OCI-LY7 (cell line): ENCODE data around the gene USP16. TPM values are rescaled to one million over a fixed set of nuclear protein-coding genes. Genes with fewer than 3 reads are reported as not detected.
"Not testable (repeated sequence)": the region's sequence is repeated elsewhere in the genome, so short reads cannot be mapped to it uniquely, and the experiment has no call there.

Source experiments
- BruUV-seq: library from RNA; stranded (reverse); fragments of 400-500 nt; replicated peaks from 2 replicates; lab custom pipeline; 2021; lab: Mats Ljungman, UMichigan
- CTCF ChIA-PET: fragments of 300-600 bp; sonication (Branson Sonifier 250); formaldehyde crosslinking; loops from one replicate; lab custom pipeline; 2022; ENCODE audit warnings: antibody characterized with exemption; ENCODE audit not compliant: unreplicated experiment; lab: Charles Lee
- POLR2A ChIA-PET: fragments of 300-600 bp; sonication (Branson Sonifier 250); formaldehyde crosslinking; loops from one replicate; lab custom pipeline; 2022; ENCODE audit warnings: antibody characterized with exemption; lab: Charles Lee
- DNase-seq: peaks from one replicate; pipeline ENCODE4 v3.0.0-alpha.2; 2015; ENCODE audit warnings: low spot score
- H2AFZ ChIP-seq: fragments of 200-600 bp; sonication (generic), shearing (Covaris generic); 2 replicates; pipeline ENCODE4 v1.6.1; 2014; ENCODE audit warnings: mild to moderate bottlenecking, antibody characterized with exemption, low read length, moderate library complexity
- H3K27ac ChIP-seq: fragments of 200-600 bp; sonication (generic); 2 replicates; pipeline ENCODE4 v1.5.1; 2014; ENCODE audit warnings: mixed run types, low read depth, mild to moderate bottlenecking, moderate library complexity, low read length, inconsistent platforms; ENCODE audit not compliant: poor library complexity, severe bottlenecking
- H3K36me3 ChIP-seq: fragments of 200-600 bp; sonication (generic); 2 replicates; pipeline ENCODE4 v1.6.1; 2014; ENCODE audit warnings: mild to moderate bottlenecking, antibody characterized with exemption, low read length, moderate library complexity, mixed read lengths; ENCODE audit not compliant: insufficient read depth
- H3K4me1 ChIP-seq: fragments of 200-600 bp; sonication (generic); 2 replicates; pipeline ENCODE4 v1.5.1; 2014; ENCODE audit warnings: mild to moderate bottlenecking, low read length; ENCODE audit not compliant: insufficient read depth, poor library complexity, severe bottlenecking
- H3K4me2 ChIP-seq: fragments of 200-600 bp; sonication (generic); 2 replicates; pipeline ENCODE4 v1.6.1; 2014; ENCODE audit warnings: mild to moderate bottlenecking, low read length
- H3K4me3 ChIP-seq: fragments of 200-600 bp; sonication (generic); 2 replicates; pipeline ENCODE4 v1.5.1; 2014; ENCODE audit warnings: mild to moderate bottlenecking, low read depth, low read length; ENCODE audit not compliant: poor library complexity, severe bottlenecking
- H3K79me2 ChIP-seq: fragments of 200-600 bp; sonication (generic); 2 replicates; pipeline ENCODE4 v1.6.1; 2016; ENCODE audit warnings: low read depth, mild to moderate bottlenecking, low read length, moderate library complexity, mixed read lengths; ENCODE audit not compliant: insufficient read depth
- H3K9me2 ChIP-seq: fragments of 200-600 bp; sonication (generic); 2 replicates; pipeline ENCODE4 v1.6.1; 2016; ENCODE audit warnings: mild to moderate bottlenecking, low read length, mixed read lengths; ENCODE audit not compliant: insufficient read depth
- H3K9me3 ChIP-seq: fragments of 200-600 bp; sonication (generic); 2 replicates; pipeline ENCODE4 v1.6.1; 2014; ENCODE audit warnings: mild to moderate bottlenecking, mixed run types, low read length, mixed read lengths
- H4K20me1 ChIP-seq: fragments of 200-600 bp; sonication (generic); 2 replicates; pipeline ENCODE4 v1.6.1; 2014; ENCODE audit warnings: mild to moderate bottlenecking, antibody characterized with exemption, low read length, moderate library complexity, mixed read lengths; ENCODE audit not compliant: insufficient read depth
- EZH2phosphoT487 ChIP-seq: fragments of 200-600 bp; sonication (generic); IDR thresholded peaks from 2 replicates; pipeline ENCODE4 v1.6.1; 2018; ENCODE audit warnings: low read depth, borderline replicate concordance, mild to moderate bottlenecking, mixed run types, antibody characterized with exemption, low read length, moderate library complexity, mixed read lengths
- intact Hi-C: fragments of 100-400 bp; cut with micrococcal nuclease; formaldehyde crosslinking; loops from one replicate; pipeline ENCODE4 v1.10.0; 2022; ENCODE audit not compliant: unreplicated experiment
- total RNA-seq, 2 experiments: library from RNA; depleted of rRNA in 1 of 2; stranded (reverse); fragments of >200 nt in 1 of 2; shearing (Covaris generic) in 1 of 2; gene quantifications; 2 replicates each; pipeline ENCODE4 v1.2.3, GENCODE V29; 2014 to 2022
- TF ChIP-seq, protein P1 (sequence below): fragments of 200-600 bp; sonication (generic); conservative IDR thresholded peaks from 2 replicates; pipeline ENCODE4 v1.5.1; 2014; ENCODE audit warnings: mild to moderate bottlenecking, antibody characterized with exemption, low read length, moderate library complexity, mixed read lengths

Gene USP16
- total RNA-seq, 2 experiments from 2014 or later, result 22.8 to 34.2 TPM

- Histone ChIP-seq H3K79me2 (peaks cover 16% of the 10 kb centered on the region; the same call in 1 of the 2 replicates), H3K36me3 (peaks cover 84% of the 10 kb centered on the region), H3K4me1 (no peaks in the 10 kb centered on the region), H2AFZ (no peak overlapping the region), H3K9me3 (no peaks in the 10 kb centered on the region), H3K27ac (no peak overlapping the region), H3K4me2 (no peak overlapping the region), H4K20me1 (no peaks in the 10 kb centered on the region), H3K4me3 (no peak overlapping the region), H3K9me2 (no peaks in the 10 kb centered on the region)
- POLR2A ChIA-PET, result no interaction called here
- CTCF ChIA-PET, result no interaction called here
- intact Hi-C loops, result no loop called here
- TF ChIP-seq, protein P1, sequence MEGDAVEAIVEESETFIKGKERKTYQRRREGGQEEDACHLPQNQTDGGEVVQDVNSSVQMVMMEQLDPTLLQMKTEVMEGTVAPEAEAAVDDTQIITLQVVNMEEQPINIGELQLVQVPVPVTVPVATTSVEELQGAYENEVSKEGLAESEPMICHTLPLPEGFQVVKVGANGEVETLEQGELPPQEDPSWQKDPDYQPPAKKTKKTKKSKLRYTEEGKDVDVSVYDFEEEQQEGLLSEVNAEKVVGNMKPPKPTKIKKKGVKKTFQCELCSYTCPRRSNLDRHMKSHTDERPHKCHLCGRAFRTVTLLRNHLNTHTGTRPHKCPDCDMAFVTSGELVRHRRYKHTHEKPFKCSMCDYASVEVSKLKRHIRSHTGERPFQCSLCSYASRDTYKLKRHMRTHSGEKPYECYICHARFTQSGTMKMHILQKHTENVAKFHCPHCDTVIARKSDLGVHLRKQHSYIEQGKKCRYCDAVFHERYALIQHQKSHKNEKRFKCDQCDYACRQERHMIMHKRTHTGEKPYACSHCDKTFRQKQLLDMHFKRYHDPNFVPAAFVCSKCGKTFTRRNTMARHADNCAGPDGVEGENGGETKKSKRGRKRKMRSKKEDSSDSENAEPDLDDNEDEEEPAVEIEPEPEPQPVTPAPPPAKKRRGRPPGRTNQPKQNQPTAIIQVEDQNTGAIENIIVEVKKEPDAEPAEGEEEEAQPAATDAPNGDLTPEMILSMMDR, result no peak
- TF ChIP-seq EZH2phosphoT487, result no peak
- no TSS peak for BruUV-seq
- DNase-seq, result no peak
These were observed 41.8 kb upstream of the USP16 start for GRCh38 chr21:28982637-28983036.

DNA sequence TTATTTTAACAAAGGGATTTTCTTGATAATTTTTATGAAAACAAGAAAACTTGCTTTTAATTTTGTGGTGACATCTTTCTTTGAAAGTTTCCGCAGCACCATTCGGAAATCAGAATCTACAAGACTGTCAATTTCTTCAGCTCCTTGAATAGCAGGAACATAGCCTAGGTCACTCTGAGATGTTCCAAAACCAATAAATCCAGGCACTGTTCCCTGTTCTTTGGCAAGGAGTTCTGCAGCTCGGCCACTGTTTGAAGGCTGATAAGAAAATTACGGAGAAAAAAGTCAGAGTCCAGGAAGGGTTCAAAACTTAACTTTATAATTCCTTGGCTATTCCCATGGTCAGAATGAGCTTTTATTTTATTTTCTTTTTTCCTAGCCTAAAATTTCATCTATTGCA is 37.8 kb upstream of the USP16 start:
- no TSS peak for BruUV-seq
- Histone ChIP-seq H3K4me2 (no peak overlapping the region), H3K4me1 (peaks cover 15% of the 10 kb centered on the region), H2AFZ (no peak overlapping the region), H3K79me2 (peaks cover 50% of the 10 kb centered on the region), H3K27ac (no peak overlapping the region), H3K4me3 (no peak overlapping the region), H3K9me2 (no peaks in the 10 kb centered on the region), H4K20me1 (no peaks in the 10 kb centered on the region; the same call in 1 of the 2 replicates), H3K9me3 (no peaks in the 10 kb centered on the region), H3K36me3 (peaks cover 49% of the 10 kb centered on the region)
- TF ChIP-seq EZH2phosphoT487, result no peak
- TF ChIP-seq, protein P1, result no peak
- ChIA-PET CTCF (no interaction called here), POLR2A (no interaction called here)
- intact Hi-C loops, result no loop called here
- DNase-seq, result no peak

DNA sequence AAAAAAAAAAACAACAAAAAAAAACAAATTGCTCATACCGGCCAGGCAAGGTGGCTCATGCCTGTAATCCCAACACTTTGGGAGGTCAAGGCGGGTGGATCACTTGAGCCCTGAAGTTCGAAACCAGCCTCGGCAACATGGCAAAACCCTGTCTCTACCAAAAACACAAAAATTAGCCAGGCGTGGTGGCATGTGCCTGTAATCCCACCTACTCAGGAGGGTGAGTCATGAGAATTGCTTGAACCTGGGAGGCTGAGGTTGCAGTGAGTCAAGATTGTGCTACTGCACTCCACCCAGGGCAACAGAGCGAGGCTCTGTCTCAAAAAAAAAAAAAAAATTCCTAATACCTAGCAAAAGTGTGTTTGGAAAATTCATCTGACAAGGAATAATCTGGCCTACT is 36.3 kb upstream of the USP16 start:
- H3K4me3 ChIP-seq, H4K20me1 ChIP-seq, intact Hi-C loops, BruUV-seq, DNase-seq, H3K9me3 ChIP-seq, H2AFZ ChIP-seq, H3K9me2 ChIP-seq, H3K4me2 ChIP-seq, H3K27ac ChIP-seq, CTCF ChIA-PET: not testable (repeated sequence)
- POLR2A ChIA-PET, result interaction anchor here (0.7 kb wide), 1 partner anchor 66 kb away, joined by 6 read pairs; no protein-coding TSS in a partner anchor
- peaks cover 19% of the 10 kb centered on the region for H3K4me1 ChIP-seq
- peaks cover 34% of the 10 kb centered on the region for H3K36me3 ChIP-seq
- H3K79me2 ChIP-seq, result peaks cover 56% of the 10 kb centered on the region
